HG02610 (cell line): ENCODE measurements around the gene CSTPP1.

Experiments used
- ATAC-seq: cut with Tn5 transposase; IDR thresholded peaks from one replicate; pipeline ENCODE4 v1.9.1; 2021; ENCODE audit warnings: mild to moderate bottlenecking, moderate library complexity; ENCODE audit not compliant: unreplicated experiment

CSTPP1 gene

DNA sequence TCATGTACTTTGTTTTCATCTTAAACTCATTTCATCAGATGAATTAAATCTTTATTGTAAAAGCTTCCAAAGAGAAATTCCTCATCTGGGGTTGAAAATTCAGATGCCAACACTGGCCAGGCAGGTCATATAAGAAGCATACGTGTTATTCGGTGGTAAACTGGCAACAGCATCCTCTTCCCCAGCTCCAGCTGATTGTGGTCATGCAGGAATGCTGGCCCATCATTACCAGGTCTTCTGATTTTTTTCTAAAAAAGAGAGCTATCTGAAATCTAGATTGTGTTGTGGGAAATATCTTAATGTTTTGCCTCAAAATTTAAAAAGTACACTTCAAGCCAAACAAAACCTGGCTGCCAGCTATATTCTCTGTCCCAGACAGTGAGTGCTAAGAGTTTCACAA, 186.5 kb downstream of the CSTPP1 start:
- no peak for ATAC-seq

DNA sequence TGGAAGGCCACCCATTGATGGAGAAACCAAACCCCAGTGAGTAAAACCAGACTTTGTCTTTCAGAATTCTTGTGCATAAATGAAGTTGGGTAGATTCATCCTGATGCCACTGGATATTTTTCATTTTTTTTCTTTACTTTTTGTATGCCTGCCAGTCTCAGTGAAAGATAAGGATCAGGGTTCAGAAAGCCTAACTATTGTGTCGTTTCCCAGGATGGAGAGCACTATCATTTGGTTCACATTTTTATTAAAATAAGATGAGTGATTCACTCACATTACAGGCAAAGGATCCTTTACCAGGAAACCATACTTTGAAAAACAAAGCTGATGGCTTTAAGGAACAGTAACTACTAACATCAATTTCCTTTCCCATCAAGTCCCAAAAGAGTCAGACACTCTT, 188.1 kb downstream of the CSTPP1 start:
- ATAC-seq = no peak

DNA sequence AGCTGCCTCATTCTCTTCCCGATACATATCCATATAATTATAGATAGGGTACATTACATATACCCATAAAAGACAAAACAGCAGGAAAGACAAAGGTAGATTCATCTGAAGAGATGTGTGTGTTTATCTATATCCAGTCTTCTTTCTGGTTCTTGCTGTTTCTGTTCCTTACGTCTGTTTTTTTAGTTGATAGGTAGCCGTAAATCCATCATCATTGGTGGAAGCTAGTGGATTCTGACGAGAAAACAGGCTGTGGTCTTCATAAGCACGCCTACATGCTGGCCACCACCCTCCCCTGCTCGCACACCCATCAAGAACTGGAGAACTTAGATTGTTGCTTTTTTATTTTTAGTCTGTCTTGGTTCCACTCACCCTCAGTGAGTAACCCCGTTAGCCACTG, 188.5 kb downstream of the CSTPP1 start:
- no peak for ATAC-seq

DNA sequence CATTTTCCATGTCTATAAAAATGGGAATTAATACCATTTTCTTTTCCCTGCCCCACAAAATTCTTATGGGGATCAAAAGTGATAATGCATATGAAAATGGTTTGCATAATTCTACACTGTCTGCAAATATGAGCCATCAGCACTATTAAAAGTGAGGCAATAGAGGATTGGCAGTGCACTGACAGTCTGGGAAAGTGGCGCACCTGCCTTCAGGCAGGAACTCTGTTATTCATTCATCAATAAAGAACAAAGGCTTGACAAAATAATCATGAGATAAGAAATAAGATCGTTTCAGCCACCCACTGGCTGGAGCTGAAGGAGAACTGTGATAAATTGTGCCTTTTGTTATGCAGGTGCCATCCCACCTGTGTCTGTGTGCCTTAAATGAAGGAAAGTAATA, 190.7 kb downstream of the CSTPP1 start:
- ATAC-seq = no peak

DNA sequence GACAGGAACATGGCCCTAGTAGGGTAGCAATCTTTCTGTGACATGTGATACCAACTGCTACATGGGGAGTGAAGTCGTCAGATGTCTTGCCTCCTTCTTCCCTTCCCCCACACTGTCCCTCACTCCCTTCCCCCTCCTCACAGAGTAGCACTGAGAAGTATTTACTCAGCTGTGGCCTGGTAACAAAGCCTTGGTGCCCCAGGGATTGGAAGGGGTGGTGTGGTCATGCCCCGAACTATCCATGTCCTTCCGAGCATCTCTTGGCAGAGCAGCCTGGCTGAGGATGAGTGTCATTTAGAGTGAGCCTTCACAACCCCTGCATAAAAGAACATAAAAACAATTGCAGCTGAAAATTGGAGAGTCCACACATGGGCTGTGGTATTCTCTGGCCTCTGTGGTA, 194.0 kb downstream of the CSTPP1 start:
- no peak for ATAC-seq

DNA sequence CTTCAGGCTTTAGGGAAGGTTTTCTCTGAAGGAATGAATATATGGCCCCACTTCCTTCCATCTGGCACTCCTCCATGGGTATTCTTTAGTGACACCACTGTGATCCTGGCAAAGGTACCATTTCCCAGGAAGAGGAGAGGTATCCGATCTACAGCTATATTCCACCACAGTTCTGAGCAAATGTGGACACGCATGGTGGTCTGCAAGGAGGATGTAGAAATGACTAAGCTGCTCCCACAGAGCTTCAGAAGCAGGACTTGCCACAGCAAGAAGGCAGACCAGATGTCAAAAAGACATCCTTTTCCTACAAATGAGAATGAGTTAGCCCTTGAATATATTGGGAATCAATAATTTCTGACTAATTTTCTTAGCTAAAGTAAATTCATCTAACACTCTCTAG, 194.6 kb downstream of the CSTPP1 start:
- ATAC-seq = no peak

DNA sequence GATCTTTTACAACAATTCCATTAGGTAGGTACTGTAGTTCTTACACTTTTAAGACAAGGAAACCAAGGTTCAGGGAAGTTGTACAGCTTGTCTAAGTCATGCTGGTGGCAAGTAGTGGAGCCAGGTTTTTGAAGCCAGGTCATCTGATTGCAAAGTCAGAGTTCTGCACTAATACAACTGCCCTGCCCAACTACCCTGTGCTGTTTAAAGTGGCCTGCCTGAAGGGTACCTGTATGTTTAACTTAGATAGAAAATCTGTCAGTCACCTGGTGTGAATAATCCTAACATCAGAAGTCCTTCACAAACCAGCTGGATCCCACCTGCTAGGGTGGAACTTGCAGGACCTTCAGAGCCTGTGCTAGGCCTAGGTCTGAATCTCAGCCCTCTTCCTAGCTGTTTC, 195.9 kb downstream of the CSTPP1 start:
- no peak for ATAC-seq

DNA sequence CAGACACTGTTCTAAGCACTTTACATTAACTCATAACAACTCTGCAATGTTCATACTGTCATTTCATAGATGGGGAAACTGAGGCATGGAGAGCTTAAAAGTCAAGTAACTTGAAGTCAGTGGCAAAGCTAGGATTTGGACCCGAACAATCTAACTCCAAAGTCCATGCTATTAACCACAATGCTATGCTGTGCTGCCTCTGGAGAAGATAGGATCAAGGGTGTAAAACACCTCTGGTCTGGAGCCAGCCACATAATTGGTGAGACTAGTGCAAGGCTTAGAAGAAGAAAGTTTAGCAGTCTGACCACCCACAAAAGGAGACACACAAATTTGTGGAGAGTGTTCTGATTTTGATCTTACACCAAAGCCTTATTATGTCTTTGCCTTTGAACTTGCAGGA, 196.4 kb downstream of the CSTPP1 start:
- ATAC-seq = no peak

DNA sequence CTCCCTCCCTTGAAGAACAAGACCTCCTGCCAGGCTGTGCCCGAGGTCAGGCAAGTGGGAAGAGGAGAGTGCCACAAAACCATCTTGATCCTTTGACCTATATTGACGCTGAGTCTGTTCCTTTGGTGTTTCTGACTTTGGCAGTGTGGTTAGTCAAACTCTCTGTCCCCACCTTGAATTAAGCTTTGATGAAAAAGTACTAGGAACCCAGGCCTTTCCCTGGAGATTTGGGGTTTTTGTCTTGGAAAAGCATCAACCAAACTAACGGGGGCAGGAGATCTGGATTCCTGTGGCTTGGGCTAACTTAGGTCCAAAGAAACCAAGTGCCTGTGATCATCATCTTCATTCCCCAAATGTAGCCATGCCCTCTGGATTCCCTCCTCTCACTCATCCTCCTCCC, 199.8 kb downstream of the CSTPP1 start:
- ATAC-seq = no peak

DNA sequence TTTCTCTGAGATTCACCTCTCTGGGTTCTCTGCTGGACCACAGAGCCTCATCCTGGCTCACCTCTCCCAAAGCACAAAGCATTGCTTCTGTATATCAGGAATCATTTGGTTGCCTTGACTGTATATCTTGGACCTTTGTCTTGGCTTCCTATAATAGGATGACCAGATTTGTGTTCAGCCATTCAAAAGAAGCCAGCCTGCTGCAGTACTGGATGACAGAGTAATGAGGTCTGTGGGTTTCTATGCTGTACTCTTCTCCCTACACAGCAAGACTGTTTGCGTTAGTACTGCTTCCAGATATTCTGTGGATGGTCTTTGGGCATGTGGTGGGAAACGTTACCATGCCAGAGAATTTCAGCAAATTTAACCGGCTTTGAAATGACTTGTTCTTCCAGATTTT, 200.4 kb downstream of the CSTPP1 start:
- no peak for ATAC-seq

DNA sequence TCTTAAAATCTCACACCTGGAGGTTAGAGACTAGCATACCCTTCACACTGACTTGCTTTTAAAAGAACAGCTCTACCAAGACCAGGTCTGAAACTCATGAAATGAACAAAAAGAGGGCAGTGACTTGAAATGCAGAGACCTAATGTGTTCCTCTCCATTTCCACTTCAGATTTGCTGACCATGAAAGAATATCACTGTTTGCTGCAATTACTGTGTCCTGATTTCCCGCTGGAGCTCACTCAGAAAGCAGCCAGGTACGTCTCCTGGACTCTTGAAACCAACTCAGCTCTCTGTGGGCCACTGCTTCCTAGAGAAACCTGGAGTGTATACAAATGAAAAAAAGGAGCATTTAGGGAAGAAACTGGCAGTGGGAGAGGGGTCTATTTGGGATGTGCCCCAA, 200.9 kb downstream of the CSTPP1 start:
- ATAC-seq = no peak

DNA sequence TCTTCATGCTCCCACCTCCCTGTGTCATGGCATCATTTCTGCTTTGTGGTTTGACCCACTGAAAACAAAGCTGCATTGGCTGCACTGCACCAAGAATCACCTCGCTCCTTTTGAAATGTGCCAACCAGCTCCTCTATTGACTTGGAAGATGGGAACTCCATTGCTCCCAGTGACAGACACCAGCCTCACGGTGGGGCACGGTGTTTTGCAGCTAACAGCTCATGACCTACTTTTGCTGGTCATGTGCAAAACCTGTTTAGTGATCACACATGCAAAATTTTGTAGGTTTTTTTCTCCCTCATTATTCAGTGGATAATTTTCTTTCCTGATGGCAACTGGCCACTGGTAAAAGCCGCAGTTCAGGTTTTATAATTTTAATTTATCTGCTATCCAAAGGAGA, 203.3 kb downstream of the CSTPP1 start:
- no peak for ATAC-seq

DNA sequence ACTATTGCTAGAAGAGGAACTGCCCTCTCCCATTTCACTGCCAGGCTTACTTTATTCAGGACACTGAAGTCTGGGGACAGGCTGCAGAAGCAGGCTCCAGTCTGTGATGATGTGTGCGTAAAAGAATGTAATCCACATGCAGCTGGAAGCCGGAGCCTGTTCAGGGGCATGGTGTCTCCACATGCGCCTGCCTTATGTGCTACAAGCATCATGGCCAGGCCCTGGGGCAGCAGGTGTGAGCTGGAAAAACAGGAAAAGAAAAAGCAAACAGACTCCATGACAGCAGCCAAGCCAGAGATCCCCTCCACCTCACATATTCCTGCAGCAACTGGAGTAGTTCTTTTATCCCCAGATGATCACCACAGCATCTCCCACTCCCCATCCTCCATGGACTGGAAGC, 206.8 kb downstream of the CSTPP1 start:
- no peak for ATAC-seq

DNA sequence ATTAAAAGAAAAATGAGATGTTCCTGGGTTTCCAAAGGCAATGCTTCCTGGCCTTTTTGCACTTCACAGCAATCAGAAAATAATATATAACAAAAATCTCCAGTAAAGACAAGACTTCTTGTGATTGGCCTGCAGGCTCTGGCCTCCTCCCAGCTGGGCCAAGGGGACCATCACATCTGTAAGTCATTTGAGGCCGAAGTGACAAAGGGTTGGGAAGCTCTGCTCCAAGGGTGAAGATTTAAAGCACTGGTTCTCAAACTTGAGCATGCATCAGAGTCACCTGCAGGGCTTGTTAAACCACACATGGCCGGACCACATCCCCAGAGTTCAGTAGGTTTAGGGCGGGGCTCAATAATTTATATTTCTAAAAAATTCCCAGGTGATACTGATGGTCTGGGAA, 208.0 kb downstream of the CSTPP1 start:
- no peak for ATAC-seq

DNA sequence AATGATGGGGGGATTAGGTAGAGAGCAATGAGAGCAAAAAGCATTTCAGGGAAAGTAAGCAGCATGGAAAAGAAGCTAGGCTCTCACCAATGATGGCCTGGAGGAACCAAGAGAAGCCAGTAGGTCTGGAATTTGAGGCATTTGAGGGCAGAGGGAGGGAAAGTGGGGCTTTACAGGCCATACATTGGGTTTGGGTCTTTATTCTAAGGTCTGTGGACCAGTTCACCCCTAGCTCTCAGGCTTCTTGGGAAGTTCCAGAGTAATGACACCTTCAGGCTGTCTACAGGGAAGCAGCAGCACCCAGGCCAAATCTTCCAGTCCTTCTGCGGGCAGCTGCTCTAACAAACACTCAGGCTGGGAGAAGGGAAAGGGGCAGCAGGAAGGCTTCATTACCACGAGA, 210.7 kb downstream of the CSTPP1 start:
- no peak for ATAC-seq

DNA sequence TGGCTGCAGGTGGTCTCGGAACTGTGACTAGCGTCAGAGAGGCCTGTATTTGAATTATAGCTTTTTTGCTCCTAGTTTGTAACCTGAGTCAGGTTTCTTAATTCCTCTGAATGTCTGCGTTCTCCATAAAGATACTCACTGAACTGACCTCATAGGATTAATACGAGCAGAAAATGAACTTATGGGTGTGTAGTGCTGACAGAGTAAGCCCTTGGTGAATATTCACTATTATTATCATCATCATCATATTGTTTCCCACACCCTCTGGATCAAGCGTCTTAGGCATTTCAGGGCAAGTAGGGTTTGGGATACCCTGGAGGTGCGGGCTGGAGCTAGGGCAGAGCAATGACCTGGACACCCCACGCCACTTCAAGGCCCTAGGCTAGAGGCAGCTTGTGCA, 211.1 kb downstream of the CSTPP1 start:
- no peak for ATAC-seq

DNA sequence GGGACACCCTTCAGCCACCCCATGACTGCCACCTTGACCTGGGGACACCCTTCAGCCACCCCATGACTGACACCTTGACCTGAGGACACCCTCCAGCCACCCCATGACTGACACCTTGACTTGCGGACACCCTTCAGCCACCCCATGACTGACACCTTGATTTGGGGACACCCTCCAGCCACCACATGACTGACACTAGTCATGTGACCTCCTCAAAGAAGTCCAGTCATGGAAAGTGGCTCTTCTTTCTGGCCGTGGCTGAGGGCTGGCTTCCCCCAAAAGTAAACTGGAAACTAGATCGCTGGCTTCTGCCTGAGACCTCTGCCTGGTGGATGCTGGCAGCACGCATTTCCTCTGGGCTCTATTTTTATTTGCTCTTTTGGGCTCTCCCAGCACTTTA, 211.7 kb downstream of the CSTPP1 start:
- ATAC-seq = no peak

DNA sequence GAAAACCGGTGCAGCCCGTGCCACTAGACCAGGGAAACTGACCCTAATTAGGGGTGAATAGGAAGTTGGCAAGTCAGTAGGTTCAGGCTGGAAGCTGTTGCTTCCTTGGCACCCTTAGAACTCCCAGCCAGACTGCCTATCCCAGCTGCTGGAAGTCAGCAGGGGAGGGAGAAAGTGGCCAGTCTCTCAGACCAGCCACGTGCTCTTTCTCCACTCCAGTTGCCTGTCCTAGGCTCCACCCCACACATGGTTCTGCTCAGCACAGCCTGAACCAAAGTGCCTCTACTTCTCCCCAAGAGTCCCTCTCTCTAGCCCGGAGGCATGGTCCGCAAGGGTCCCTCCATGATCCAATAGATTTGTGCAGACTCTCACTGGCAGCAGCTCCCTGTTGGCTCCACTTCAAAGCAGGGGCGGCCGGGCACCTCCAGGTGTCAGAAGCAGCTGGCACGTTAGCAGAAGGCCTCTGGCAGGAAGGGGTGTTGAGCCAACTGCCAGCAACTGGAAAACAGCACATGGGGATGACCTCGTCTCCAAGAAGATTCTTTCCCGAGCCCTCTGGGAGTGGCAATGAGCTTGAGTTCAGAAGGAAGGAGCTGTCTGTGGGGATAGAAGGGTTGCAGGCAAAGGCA, 212.5 kb downstream of the CSTPP1 start:
- ATAC-seq = no peak

DNA sequence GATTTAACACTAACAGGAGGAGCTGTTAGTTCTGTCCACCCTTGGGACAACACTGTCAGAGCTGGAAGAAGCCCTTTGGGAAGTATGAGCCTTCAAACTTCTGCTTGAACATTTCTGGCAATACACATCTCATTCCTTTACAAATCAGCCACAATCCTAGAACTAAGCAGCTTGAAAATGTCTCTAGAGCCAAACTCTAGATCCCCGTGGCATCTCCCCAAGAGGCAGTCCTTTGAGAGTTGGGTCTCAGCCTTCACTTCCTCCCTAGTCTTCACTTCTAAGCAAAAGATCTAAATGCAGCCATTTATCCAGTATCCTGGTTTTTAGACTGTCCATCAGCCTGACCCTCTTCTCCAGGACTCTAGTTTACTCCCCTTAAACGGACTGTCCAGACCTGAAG, 213.2 kb downstream of the CSTPP1 start:
- no peak for ATAC-seq

DNA sequence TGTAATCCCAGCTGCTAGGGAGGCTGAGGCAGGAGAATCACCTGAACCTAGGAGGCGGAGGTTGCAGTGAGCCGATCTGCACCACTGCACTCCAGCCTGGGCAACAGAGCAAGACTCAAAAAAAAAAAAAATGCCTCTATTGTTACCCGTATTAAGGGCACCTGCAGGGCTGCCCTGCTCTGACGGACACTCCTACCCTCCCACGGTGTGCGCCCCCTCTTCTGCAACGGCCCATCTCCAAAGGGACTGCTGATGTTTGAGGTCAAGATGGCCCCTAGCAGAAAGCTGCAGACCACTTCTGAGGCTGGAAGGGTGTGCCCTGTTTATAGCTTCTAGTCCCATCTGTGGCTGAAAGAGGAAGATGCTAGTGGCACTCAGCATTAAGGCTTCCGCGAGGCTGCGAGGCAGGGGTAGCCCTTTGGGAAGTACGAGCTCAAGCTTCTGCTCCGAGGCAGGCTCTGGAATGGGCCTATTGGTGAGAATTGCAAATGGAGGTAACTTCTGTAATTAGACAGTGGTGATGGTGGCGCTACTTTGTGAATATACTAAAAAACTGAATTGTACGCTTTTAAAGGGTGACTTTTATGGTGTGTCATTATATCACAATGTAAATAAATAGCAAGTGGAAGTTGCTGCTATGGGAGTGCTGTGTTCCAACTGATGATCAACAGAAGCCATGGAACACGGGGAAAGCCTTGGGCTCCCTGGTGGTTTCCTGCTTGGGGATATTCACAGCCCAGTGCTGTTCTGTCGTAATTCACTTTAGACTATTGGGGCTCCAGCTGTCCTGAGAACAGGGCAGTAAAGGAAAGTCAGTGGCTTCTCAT, 215.8 kb downstream of the CSTPP1 start:
- no peak for ATAC-seq

DNA sequence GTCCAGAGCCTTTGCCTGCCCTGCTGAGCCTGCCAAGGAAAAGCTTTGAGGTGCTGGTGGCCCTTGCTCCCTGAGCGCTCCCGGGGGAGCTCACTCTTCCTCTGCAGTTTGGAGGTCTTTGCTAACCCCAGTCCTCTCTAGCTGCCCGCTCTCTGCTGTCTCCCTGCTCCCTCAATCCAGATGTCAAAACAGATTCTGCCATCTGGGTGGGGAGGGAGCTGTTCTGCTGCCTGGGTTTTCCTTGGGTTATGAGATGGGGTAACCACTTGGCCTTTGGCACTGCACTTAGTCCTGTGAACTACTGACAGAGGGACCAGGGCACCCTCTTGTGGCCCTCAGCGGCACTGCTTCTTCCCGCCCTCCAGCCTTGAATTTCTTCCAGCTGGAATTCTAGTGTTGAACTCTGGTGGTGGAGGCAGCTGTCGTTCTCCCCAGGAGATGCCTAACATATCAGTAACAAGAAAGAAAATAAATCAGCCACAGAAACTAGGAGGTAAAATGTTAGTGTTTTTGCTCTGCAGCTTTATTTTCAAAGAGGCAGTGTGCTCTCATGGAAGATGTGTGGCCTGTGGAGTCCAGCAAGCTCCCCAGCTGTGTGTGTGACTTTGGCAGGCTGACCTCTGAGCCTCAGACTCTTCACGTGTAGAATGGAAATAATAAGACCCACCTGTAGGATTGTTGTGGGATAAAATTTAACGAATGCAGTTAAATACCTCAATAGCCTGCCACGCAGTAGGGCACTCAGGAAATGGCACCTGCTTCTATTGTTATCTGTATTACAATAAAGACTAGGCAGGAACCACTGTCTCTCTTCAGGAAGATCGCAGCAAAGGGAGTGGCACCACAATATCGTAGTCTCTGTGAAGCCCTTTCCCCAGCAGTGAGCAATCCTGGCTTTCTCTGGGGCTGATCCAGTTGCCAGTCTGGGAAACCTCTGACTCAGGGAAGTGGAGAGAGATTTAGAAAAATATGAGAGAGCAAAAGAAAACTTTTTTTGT, 216.7 kb downstream of the CSTPP1 start:
- ATAC-seq = no peak
